GM21825 (cell line): ENCODE results near the gene PPP2R5A.

Experiments used
- ATAC-seq: cut with Tn5 transposase; IDR thresholded peaks from one replicate; pipeline ENCODE4 v1.9.1; 2021; ENCODE audit warnings: mild to moderate bottlenecking, moderate library complexity; ENCODE audit not compliant: unreplicated experiment

PPP2R5A gene

DNA sequence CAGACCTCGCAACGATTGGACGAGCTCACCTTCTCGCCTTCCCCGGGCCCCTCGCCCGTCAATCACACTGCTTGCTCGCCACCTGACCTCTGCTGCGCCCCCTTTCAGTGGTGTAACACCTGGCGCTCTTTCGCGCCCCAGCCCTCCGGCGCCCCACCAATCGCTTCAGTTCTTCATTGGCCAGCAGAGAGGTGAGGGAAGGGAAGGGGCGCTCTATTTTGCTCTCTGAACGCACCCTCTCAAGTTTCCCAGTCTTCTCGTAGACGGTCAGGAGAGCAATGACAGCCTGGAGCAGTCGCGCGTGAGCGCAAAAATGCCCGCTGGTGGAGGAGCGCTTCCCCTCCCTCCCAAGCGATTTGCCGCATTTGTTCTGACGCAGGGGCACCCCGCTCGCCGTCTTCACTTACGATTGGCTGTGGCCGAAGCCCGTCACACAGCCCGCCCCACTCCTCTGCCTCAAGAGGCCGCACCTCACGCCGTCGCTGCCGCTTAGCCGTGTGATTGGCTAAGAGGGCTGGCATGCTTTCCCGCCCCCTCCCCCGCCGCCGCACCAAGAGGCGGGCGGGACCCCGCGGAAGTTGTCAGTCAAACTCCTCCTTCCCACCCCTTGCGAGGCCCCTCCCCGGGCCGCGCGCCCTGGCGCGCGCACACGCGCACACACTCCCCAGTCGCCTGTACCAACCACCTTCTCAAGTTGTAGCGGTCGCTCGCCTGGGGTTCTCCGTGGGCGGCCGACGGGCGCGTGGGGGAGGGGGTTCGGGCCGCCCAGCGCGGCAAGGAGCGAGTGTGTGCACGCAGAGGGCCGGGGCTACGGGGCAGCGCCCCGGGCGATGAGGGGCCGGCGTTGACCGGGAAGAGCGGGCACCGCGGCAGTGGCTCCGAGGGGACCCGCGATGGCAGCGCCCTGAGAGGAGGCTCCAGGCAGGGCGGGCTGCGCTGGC lies at the start of gene PPP2R5A:
Gene PPP2R5A, plus strand, starts transcription at position 667 of the 941 bp plus-strand sequence. CDS start 701 bp downstream, outside the sequence.
- peak; percentile 88 for ATAC-seq

DNA sequence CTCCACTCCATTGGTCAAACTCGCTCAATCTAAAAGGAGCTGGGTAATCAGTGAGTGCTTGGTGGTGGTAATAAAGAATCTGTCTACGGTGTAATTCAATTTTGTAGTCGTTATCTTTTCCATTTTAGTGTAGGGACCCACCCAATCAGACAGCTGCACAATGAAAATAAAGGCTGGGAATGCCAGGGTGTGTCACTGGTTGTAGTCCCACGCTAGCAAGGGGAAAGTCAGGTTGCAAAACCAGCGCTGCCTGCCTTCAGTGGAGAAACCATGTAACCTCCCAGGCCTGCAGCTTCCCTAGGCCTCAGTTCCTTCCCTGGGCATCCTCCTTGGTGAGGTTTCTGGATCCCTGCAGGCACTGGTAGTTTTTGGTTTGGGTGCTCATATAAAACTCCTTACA lies 49.4 kb upstream of the PPP2R5A start:
- no peak for ATAC-seq

DNA sequence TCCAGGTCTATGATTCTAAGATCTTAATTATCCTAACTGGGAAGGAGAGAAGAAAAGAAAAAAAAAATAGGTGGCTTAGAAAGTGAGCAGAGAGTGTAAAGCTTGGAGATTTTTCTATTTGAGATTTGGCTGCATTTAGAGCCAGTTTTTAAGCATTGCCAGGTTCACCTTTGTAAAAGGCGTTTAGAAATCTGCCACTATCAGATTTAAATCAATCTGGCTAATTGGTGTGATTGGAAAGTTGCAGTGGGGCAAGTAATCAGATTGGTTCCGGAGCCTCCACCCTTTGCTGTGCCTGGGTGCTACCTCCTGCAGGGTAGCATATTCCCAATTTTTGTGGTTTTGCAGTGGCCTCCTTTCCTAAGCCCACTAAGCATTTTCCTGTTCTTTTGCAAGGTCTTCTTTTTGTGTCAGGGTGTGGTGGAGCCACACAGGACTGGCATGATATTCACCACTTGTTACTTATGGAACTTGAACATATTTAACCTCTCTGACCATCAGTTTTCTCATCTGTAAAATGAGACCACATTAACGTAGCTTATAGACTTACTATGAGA lies 48.5 kb upstream of the PPP2R5A start:
- no peak for ATAC-seq

DNA sequence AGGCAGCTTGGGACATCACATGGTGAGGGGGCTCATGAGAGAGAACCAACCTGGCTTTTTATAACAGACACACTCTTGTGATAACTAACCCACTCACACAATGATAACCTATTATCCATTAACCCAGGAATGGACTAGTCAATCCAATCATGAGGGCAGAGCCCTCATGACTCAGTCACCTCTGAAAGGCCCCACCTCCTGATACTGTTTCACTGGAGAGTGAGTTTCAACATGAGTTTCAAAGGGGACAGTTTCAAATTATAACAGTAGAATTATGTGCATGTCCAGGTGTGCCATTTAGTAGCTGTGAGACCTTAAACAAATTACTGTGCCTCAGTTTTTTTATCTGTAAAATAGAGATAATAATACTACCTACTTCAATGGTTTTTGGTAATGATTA lies 47.6 kb upstream of the PPP2R5A start:
- peak; percentile 89 for ATAC-seq

DNA sequence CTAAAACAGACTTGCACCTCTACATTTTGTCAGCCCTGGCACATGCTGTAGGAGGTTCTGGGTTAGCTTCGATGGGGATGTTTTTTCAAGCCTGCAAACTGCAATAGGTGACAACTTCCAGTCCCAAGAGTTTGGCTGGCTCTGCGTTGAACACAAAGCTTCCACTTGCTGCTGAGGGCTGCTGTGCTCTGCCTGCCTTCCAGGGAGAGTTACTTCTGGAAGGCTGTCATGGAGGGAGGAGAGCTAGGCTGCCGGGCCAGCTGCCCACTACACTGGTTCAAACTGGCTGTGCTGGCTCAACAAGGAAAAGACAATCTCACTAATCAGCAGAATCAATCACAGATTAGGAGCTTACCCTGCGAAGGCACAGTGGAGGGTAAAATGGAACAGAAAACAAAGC lies 46.7 kb upstream of the PPP2R5A start:
- no peak for ATAC-seq

DNA sequence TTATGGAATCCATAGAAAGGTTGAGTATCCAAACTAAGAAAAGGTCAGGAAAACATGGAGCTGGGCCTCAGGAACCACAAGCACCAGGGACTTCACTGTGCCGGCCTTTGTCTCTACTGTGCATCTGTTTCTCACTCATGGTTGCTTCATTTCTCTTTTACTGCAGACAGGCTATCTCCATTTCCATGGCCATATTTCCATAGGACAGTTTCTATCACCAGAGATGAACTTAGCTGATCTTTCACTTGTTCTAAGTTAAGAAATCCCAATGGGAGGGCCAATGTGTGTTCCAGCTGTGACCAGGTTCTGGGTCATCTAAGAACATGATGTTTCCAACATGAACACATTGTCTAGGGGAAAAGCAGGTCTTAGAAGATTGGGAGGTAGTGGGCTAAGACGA lies 43.7 kb upstream of the PPP2R5A start:
- no peak for ATAC-seq

DNA sequence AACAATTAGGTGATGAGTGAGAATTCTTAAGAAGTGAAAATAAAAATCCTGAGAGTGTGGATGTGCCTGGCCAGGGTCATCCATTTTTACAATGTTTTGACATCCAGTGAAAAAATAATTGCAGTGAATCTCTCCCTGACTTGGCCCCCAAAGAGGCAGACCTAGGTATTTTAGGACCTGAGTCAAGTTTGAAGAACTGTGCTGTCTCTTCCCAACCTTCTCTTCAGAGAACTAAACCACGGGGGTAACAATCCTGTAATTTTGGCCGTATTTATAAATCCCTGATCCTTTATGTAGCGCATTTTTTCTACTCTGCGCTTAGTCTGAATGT lies 43.3 kb upstream of the PPP2R5A start:
- ATAC-seq = no peak

DNA sequence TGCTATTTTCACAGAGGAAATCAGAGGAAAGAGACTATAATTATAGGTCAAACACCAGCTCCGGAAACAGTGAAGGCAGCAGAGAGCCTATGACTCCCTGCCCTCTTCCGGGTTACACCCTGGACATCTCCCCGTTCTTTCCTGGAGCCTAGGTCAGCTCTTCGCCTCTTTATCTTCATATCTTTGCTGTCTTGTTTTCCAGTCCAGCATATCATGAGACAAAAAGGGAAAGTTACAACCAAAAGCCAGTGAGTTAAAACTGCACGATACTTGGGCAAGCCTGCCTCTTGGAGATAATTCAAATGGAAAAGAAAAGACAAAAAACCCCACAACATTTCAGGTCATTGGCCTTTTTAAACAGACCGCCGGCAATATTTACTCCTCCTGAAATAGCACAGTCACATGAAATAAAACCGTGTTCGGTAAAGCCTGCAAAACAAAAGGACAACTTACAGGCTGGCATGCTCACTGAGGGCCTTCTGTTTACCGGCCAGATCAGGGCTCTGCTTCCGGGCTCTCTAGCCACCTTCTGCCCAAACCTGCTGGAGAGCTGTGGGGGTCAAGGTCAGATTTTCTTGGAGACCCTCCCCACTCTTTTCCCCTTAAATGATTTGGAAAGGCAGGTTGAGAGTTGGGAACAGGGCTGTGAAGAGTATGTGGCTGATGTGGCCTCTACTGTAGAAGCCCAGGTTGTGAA lies 42.8 kb upstream of the PPP2R5A start:
- ATAC-seq = no peak

DNA sequence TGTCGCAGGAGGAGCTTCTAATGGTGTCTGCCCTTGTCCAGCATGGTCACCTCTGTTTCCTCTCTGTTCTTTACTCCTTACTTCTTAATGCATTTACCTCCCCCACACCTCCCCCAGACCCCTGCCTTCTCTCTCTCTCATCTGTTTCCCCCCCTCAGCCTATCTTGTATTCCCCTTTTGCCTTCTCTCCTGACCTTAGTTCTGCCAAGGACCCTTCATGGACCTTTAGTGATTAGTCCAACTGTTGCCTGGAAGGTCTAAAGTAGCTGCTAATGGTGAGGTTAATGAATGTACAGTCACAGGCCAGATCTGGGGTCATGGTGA lies 42.3 kb upstream of the PPP2R5A start:
- ATAC-seq = no peak

DNA sequence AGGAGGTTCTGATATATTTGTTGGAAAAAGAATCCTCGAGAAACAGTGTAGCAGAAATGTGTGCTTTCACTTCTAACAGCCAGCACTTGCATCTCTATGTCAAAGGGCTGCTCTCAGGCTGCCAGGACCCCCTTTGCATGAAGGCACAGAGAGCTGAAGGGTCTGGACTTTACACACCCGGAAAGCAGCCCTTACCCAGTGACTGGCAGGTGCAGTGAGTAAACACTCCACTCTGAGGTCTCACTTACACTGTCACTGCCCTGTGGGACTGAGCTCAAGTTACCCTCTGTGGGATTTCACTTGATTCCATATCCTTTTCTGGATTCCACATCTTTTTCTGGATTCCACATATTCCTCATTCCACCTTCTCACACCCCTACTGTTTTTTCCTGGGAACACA lies 40.8 kb upstream of the PPP2R5A start:
- no peak for ATAC-seq

DNA sequence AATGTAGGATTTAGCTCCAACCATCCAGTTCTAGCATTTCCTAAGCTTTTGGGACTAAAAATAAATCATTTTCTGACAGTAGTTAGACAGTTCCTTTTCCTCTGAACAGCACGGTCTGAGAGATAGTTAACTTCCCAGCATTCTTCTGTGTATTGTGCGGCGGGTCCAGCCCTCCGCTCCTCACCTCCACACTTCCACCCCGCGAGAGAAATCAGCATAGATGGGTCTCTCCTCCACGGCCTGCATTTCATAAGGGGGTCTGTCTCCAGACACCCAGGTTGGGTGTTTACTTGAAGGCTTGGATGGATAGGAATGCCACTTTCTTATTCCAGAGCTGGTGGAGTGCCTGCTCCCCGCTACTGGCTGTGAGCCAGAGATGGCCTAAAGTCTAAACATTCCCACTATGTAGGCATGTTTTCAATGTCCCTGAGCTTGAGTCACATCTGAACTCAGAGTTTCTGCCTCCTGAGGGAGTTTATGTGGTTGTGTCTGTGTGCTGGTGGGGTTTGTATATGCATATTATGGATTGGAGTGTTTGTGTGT lies 38.0 kb upstream of the PPP2R5A start:
- ATAC-seq = no peak

DNA sequence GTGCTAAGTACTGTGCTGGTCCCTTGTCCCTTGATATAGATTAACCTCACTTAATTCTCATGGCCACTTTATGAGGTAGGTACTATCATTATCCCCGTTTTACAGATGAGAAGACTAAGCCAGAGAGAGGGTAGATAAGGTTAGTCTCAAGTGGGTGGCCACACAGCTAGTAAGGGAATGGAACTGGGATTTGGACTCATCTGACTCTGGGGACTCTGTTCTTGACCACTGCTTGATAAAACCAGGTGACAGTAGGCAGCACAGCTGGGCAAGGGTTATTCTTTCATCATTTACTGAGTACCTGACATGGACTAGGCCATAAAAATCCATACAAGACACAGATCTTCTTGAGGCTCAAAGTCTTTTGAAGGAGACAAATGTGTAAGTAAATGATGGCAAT lies 37.2 kb upstream of the PPP2R5A start:
- no peak for ATAC-seq

DNA sequence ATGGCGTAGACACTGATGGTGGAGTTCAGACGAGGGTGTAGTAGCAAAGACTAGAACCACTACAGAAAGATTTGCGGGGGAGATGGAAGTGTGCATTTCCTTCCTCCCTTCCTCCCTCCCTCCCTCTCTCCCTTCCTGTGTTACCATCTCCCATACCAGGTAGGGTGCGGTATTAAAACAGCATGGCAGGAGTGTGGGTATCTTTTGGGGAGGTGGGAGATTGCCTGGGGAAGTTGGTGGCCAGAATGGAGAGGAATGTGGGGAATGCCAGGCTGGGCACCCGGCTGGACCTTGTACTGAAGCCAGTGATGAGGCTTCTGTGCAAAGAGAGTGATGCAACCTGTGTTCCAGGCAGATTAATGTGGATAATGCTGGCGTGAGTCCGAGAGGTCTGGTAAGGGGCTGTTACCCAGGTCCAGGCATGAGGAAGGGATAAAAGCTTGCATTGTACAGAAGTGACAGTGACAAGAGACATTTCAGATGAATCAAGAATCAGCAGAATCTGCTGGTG lies 30.3 kb upstream of the PPP2R5A start:
- no peak for ATAC-seq

DNA sequence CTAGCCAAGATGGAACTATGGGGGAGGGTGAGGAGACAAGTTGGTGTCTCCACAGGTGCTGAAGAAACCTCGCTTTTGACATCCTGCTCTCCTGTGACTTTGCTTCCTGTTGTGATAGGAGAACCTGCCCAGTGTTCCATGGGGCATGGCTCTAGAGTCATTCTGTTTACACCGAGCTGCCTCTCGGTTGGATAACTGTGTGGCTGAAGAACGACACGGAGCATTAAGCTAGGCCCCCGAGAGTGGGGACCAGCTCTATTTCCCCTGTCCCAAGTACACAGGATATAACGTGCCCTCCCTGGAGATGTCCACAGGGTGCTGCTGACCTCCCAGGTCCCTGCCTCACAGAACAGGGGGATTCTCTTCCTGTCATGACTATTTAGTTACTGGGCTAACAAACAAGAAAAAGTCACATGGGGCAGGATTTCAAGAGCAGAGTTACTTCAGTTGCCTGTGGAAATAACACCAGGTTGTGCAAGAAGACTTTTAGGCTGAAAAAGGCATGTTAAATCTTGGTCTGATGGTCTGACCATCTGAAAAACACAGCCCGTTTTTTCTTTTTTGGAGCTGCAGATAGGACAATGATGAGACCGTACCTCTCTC lies 29.4 kb upstream of the PPP2R5A start:
- no peak for ATAC-seq

DNA sequence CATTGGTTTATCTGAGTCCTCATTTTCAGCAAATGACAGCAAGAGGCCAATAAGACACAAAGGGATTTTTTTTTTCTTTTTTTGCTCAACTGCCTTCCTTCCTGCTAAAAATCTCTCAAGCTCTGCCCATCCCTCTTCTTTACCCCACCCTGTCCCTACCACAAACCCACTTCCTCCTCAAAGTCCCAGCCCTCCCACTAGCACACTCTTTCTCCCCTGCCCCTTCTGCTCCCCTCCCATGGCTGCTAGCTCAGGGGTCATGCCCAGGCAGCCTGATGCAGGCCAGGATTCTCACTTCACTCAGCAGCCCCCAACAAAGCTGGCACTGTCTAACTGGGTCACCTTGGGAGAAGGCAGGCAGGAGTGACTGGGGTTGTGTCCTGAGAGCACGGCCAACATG lies 28.8 kb upstream of the PPP2R5A start:
- no peak for ATAC-seq

DNA sequence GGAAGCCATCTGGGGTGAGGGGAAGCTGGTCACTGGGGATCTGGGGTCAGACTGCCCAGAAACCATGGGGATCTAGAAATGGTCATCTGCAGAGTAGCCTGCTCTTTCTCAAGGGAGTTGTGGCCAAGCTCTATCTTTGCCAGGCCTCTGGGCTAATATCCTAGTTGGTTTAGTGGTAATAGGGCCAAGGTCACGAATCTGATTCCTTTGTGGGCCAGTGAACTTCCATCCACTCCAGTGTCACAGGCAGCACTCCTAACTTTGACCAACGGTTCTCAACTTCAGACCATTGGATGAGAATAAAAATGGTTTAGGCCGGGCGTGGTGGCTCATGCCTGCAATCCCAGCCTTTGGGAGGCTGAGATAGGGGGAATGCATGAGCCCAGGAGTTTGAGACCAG lies 28.1 kb upstream of the PPP2R5A start:
- no peak for ATAC-seq

DNA sequence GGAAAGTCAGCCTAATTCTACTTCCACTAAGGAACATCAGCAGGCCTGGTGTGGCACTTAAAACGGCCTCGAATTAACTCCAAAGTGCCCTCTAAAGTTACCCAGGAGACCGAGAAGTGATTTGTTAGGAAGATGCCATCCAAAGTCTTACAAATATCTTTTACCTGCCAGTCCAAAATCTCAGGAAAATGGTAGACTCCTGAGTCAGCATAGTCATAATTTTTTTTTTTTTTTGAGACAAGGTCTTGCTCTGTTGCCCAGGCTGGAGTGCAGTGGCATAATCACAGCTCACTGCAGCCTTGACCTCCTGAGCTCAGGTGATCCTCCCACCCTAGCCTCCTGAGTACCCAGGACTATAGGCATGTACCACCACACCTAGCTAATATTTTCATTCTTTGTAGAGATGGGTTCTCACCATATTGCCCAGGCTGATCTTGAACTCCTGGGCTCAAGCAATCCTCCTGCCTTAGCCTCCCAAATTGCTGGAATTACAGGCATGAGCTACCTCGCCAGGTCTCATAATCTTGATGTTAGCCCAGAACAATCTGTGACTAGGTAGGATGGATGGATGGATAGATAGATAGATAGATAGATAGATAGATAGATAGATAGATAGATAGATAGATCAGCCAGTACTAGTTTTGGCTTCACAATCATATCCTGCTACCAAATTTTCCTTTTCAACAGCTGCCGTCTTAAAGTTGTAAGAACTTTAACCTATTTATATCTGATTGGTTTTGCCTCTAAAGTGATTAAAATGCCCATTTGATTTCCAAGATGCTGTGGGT lies 25.3 kb upstream of the PPP2R5A start:
- ATAC-seq = no peak

DNA sequence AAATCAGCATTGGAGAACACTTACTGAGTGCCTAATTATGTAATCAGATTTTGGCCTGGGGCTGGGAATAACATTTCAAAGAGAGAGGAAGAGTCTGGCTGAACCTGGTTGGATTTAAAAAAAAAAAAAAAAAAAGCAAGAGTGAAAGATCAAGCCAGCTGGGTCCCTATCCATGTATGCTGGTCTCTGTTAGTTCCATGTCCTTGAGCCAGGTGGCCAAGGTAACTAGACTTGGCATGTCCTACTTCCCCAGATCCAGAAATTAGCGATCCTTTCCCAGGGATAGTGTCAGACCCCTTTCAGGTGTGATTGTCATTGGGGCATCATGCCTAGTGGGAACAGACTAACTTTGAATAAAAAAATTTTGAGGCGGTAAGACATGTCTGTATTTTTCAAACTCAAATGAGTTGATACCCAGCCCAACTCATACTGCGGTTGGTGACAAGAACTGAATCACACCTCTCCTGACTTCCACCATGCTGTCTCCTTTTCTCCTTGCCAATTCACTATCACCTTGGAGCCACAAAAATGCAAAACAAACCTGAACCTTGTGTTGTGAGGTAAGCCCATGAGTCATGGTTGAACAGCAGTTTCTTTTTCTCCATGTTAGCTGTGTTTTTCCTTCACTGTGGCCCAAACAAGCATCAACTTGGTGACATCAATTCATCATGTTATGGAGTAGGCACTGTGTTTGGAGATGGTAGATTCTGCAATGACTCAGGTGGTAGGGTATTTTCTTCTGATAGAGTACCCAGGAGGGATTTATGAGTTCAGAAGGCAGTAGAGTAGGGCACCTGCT lies 24.5 kb upstream of the PPP2R5A start:
- ATAC-seq = no peak

DNA sequence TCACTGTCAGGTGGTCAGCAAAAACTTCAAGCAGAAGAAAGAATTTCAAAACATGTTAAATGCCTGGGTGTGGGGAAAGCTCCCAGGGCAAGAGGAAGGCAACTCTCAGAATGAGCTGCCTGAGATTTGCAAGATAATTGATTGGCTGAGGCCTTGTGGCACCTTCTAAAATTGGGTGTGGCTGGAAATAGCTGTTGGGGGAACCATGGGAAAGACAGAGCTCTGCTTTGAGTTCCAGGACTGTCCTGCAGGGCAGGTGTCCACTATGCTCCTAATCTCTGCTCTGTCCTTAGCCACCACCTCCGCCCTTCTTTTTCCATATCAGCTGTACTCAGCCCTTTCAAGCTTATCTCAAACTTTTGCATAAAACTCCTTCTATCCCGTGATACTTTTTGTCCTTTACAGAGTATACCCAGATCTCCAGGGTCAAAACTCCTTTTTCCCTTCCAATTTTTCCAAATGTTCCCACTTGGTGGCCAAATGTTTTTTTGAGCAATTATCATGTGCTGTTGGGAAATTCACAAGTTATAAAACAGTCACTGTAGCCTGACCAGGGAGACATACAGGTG lies 23.8 kb upstream of the PPP2R5A start:
- ATAC-seq = no peak
